Fibroblast of the aortic adventitia (primary cell): ENCODE data around the gene CRYAA. TPM values are rescaled to one million over a fixed set of nuclear protein-coding genes. Genes with fewer than 3 reads are reported as not detected.

Experiments used
- DNase-seq: peaks from one replicate; pipeline ENCODE4 v3.0.0-alpha.2; 2010; ENCODE audit warnings: low read depth
- H3K4me3 ChIP-seq: 2 replicates; pipeline ENCODE4 v1.5.1; 2011; ENCODE audit warnings: low read depth, mild to moderate bottlenecking, control low read depth, low read length, moderate library complexity
- total RNA-seq: library from RNA; depleted of rRNA; stranded (reverse); fragments of >200 nt; gene quantifications from 2 replicates; pipeline ENCODE4 v1.2.3, GENCODE V29; 2012; ENCODE audit warnings: low replicate concordance
- TF ChIP-seq, protein P1 (sequence below): IDR thresholded peaks from 2 replicates; pipeline ENCODE4 v1.5.1; 2011; ENCODE audit warnings: mild to moderate bottlenecking, low read length, control low read depth, inconsistent platforms; ENCODE audit not compliant: insufficient read depth

CRYAA gene
- total RNA-seq, 1 donor: not detected

DNA sequence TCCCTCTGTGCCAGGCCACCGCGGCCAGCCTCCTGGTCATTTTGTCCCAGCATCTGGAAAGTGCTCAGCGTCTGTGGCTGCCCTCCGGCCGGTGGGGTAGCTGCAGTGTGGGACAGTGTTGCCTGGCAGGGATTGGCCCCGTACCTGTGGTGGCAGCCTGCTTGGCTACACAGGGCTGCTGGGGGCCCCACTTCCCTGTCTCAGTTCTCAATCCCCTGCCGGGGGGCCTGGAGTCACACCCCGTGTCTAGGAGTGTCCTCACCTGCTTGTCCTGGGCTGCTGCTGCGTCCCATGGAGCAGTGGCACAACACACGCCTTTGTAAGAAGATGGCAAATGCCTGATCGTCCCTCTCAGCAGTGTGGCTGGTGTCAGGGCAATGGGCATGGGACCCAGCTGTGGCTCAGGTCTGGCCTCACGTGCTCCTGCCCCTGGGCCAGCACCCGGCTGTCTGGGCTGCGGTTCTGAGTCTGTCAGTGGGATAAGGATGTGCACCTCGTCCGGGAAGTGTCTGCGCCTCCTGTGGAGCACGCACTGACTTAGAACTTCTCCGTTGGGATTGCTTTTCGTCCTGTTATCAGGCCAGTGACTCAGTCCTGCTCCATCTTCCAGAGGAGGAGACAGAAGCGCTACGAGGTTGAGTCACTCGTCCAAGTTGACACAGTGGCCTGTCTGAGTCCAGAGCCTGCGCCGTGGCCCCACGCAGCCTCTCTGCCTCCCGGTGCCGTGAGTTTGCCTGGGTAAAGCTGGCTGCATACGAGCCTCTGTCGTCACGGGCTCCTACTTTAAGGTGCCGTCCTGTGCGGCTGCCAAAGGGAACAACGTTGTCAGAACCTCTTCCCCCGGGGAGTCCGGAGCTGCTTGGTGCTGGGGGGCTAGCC lies 41.0 kb downstream of the CRYAA start:
- DNase-seq: peak; percentile 20
- H3K4me3 ChIP-seq: no peak overlapping the region
- TF ChIP-seq, protein P1, sequence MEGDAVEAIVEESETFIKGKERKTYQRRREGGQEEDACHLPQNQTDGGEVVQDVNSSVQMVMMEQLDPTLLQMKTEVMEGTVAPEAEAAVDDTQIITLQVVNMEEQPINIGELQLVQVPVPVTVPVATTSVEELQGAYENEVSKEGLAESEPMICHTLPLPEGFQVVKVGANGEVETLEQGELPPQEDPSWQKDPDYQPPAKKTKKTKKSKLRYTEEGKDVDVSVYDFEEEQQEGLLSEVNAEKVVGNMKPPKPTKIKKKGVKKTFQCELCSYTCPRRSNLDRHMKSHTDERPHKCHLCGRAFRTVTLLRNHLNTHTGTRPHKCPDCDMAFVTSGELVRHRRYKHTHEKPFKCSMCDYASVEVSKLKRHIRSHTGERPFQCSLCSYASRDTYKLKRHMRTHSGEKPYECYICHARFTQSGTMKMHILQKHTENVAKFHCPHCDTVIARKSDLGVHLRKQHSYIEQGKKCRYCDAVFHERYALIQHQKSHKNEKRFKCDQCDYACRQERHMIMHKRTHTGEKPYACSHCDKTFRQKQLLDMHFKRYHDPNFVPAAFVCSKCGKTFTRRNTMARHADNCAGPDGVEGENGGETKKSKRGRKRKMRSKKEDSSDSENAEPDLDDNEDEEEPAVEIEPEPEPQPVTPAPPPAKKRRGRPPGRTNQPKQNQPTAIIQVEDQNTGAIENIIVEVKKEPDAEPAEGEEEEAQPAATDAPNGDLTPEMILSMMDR: no peak

- DNase-seq: no peak
- TF ChIP-seq, protein P1: no peak
Measured at GRCh38 chr21:43210454-43211071, 41.8 kb downstream of the CRYAA start.

DNA sequence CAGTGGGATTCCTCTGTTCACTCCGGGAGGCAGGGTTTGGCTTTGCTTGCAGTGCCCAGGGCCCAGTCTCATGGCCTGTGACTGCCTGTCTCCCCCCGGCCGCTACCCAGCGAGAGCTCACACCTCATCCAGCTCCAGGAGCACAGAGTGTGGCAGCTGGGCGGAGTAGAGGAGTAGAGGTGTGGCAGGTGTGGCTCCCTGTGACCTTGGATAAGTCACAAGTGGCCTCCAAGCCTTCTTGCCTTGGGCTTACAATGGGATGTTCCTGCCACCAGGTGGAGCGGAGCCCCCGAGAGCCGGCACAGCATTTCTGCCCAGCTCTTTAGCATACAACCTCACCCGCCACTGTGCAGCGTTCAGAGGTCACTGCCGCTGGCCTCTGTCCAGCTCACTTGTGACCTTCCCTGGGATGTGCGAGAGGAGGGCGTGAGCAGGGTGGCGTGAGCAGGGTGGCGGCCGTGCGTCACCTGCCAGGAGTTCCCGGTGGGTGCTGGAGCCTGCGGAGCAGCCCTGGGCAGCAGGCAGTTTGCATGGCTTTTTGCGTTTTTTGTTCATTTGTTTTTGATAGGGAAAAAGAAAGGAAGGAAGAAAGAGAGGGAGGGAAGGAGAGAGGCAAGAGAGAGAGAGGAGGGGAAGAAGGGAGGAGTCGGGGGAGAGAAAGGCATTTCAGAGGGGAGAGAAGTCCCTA lies 42.4 kb downstream of the CRYAA start:
- H3K4me3 ChIP-seq: no peak overlapping the region
- DNase-seq: peak; percentile 3
- TF ChIP-seq, protein P1: peak; percentile 24

More at GRCh38 chr21:43210454-43211071, 41.8 kb downstream of the CRYAA start:
- H3K4me3 ChIP-seq: no peak overlapping the region

DNA sequence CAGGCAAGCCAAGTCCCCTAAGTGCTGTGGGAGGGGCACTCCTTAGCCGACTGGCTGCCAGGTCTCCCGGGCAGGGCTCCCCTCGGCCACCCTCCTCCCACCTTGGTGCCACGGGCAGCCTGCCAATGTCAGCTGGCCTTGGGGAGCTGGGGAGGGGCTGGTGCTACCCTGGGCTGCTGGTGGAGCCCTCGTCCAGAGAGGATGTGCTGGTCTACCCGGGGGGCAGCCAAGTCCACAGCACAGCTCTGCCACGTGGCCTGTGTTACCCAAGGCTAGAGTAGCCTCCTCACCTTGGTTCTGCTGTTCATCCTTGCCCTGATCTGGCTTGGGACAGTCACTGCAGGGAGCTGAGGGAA lies 42.9 kb downstream of the CRYAA start:
- DNase-seq: no peak
- TF ChIP-seq, protein P1: no peak
- H3K4me3 ChIP-seq: no peak overlapping the region

Other genes with a start within 250 kb of the CRYAA start
- 0.74 TPM in 1 of 2 replicates, not detected in the other for gene ERVH48-1, start 243.4 kb upstream of the CRYAA start, total RNA-seq
- gene PKNOX1, start 194.4 kb upstream of the CRYAA start, total RNA-seq: 11.2 and 12.7 TPM in 2 replicates
- 63.3 and 87.1 TPM in 2 replicates for gene CBS, start 93.2 kb upstream of the CRYAA start, total RNA-seq
- 18.5 and 18.7 TPM in 2 replicates for gene U2AF1, start 61.4 kb upstream of the CRYAA start, total RNA-seq